Measurements from ENCODE around the gene CSNK1G3.
"Not testable (repeated sequence)": the region's sequence is repeated elsewhere in the genome, so short reads cannot be mapped to it uniquely, and the experiment has no call there.

The CSNK1G3 gene

DNA sequence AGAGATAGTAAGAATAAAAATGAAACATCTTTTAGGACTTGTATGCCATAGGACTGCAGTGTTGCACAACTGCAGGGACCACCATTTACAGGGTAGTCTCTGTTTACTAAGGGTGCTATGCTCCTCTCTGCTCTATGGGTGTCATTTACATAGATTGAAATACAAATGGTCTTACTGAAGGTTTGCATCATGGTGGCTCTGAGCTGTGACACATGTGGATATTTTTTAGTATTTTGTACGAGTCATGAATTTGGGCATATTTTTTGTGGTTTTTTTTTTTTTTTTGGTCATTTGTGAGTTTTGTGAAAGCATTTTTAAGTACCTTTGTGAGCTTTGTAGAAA is 47.4 kb downstream of the CSNK1G3 start:
- DNase-seq (ENCODE audit: low spot score) = no peak

DNA sequence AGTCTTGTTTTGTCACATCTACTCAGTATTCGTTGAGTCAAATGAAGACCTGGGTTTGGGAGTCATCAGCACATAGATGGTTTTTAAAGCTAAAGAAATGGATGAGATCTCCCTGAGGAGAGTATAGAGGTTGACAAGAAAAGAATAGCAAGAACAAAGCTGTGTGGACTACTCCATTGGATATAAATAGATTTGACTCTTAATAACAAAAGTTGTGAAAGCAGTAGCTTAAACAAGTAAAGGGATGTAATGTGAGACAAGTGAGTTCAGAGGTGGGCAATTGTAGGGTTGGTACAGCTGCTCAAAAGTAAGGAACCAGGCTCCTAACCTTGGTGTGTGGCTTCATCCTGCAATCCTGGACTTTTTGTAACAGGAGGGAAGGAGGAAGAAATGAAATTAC is 49.3 kb downstream of the CSNK1G3 start:
- no peak for DNase-seq (ENCODE audit: low spot score)

DNA sequence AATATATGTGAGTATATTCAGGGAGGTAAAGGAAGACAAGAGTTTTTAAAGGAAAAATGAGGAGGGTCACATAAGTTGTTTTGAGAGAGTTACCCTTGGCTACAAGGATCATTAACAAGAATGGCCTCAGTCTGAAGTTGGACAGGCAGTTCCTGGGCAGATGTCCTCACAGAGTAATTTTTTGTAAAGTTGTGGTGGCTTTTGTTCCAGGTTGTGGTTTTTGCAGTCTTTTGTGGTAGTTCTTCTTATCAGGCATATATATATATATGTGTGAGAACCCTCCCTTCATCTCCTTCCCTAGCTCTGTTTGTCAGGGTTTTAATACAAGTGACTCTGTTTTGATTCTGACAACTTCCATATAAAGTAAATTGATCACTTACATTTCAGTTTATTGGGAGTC is 60.0 kb downstream of the CSNK1G3 start:
- no peak for DNase-seq (ENCODE audit: low spot score)

DNA sequence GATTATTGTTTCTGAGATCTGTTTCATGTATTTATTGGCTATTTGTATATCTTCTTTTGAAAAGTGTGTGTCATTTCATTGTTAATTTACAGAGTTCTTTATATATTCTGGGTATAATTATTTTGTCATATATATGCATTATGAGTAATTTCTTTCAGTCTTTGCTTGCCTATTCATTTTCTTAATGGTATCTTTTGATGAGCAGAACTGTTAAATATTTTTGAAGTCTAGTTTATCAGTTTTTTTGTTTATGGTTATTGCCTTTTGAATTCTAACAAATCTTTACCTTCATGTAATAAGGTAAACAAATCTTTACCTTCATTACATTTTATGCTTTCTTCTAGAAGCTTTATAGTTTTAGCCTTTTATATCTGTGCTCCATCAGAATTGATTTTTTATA is 66.4 kb downstream of the CSNK1G3 start:
- DNase-seq (ENCODE audit: low spot score) = no peak

DNA sequence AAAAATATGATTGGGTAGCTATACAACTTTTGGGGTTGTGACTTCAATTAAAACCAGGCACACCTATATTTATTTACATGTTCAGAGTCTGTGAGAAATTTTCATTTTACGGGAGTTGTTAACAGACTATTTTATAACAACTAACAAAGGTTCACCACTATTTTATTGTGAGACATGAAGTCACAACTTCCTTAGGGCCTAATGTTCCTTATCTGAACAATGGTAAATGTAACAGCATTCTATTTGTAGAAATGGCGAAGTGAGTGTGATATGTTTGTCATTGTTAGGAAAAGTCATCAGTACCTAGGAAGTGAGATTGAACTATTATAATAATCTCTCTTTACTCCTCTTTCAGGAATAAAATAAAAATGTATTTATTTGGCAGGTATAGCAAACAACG is 67.4 kb downstream of the CSNK1G3 start:
- no peak for DNase-seq (ENCODE audit: low spot score)

DNA sequence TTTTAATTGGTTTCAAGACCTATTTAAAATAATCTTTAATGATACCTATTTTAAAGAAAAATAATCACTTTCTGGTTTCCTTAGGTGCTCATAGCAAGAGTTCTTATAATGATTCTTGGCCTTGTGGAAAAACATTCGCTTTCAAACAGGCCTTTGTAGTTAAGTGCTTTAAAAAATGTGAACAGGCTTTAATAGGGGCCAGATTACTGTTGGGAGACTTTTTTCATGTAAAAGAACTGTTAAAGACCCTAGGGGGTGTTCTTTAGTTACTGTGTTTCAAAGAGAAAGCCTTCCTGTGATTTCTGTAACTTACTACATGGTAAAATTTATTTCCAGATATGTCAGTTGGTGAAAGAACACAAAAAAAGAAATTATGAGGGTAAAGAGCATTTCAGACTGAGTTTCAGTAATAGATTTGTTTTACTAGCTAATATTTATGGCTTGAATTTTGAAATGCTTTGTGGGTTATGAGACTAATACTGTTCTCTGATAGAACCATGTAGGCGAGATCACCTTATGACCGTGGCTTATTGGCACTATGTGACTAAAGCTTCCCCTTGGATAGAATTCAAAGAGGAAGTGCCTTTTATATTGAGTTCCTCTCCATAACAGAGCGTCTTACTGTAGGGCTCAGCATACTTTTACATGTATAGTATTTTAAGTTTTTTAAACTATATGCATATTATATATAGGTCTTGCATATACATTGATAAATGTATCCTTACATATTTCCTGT is 70.7 kb downstream of the CSNK1G3 start:
- DNase-seq (ENCODE audit: low spot score) = no peak

DNA sequence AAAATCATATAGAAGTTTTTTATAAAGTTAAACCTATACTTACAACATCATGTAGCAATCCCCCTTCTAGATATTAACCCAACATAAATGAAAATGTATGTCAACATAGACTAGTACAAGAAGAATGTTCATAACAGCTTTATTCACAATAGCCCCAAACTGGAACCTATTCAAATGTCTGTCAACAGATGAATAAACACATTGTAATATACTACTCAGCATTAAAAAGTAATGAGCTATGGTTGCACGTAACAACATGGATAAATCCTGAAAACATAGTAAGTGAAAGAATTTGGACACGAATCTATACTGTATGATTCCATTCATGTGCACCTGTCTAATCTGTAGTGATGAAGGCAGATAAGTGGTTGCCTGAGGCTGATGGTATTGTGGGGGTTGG is 73.9 kb downstream of the CSNK1G3 start:
- no peak for DNase-seq (ENCODE audit: low spot score)

DNA sequence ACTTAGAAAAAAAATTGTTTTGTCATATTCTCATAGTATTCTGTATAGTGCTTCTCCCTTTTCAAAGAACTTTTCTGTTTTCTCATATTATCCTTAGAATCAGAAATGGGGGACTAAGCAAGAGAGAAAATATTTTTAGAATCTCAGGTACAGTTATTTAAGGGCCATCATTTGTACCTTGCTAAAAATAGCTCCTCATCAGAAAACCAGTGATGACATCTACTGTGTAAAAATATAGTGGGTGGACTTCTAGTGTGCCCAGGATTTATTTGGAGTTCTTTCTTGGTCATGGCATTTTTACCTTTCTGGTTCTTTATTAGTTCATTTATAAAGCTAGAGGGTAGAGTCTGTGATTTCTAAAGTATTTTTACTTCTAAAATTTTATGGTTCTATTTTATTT is 82.5 kb downstream of the CSNK1G3 start:
- DNase-seq (ENCODE audit: low spot score) = no peak

DNA sequence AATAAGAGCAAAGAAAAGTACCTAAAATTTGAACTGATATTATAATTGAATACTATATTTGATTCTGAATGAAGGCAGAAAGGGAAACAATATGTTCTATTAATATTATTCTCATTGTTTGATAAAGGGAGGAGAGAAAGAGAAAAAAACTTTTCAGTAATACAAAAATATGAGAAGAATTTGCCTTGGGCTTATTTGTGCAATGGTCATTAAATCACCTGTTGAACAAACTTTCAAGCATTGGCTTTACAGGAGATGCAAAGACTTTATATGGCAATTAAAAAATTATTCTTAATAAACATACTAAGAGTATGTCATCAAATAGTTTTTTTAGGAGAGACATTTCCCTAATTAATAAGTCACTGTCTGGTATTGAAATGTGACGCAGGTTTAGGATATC is 85.0 kb downstream of the CSNK1G3 start:
- no peak for DNase-seq (ENCODE audit: low spot score)

DNA sequence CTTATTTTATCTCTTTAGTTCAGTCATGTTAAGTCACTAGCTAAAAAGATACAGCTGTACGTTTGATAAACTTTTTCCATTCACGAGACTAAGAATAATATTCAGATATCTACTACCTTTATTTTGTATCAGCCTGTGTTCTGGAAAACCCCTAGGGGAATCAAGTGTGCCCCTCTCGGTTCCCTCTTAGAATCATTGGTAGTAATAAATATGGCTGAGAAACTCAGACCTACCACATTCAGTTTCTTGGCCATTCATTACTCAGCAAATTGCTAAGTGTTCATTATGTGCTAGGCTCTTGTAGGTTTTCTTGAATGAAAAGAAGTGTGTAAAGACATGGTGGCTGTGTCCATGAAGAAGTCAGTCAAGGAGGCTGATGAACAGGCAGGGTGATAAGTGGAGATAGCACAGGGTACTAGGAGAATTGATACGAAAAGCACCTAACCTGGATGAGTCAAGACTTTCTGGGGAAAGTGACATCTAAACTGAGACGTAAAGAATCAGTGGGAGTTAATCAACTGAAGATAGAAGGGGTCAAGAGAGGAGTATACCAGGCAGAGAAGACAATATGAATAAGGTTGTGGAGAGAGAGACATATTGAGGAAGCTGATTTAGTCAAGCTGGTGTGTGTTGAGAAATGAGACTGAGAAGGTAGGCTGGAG is 86.2 kb downstream of the CSNK1G3 start:
- no peak for DNase-seq (ENCODE audit: low spot score)

DNA sequence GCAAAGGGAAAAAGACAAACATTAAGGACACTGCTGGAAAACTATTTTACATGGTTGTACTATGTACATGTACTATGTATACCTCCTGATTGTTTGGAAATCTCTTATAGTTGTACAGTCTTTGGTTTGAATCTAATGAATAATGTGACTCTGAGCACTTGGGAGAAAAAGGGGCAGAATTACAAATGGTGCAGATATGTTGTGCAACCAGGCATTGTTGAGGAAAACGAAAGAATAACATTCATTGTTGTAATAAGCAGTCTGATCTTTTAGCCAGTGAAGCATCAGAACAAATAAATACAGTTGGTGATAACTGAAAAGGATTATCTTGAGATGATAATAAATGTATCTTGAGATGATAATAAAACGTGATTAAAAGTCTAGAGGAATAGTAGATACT is 87.2 kb downstream of the CSNK1G3 start:
- DNase-seq (ENCODE audit: low spot score) = no peak

DNA sequence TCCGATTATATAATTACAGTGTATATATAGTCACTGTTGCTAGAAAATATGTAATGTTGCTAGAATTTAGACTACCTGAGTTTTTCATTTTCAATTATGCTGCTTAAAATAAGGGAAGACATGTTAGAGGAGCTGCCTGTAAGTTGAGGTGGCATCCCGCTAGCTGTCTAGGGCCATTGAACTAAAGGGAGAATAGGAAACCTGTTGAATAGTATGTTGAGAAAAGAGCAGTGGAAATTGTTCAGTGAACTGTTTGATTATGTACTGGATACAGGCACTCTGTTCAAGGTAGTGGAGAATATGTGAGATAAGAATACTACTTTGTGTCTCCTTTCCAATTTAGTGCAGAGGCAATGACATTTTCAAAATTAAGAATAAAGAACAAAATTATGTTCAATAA is 89.6 kb downstream of the CSNK1G3 start:
- no peak for DNase-seq (ENCODE audit: low spot score)

DNA sequence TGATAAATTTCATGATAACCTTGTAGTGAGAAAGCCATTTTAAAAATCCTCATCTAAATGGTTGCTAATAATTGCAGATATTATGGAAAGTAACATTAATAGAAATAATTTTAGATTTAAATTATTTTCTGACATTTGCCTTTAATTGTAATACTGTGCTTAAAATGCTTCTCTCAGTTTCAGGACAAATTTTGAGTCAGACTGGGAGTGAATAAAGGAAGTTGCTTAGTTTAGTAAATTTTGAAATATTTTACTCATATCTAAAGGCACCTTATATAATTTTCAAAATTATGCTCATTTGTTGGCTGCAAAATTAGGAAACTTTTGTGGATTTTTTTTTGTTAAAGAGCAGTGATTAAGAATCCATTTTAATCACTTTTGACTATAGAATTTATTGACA is 93.8 kb downstream of the CSNK1G3 start:
- no peak for DNase-seq (ENCODE audit: low spot score)

DNA sequence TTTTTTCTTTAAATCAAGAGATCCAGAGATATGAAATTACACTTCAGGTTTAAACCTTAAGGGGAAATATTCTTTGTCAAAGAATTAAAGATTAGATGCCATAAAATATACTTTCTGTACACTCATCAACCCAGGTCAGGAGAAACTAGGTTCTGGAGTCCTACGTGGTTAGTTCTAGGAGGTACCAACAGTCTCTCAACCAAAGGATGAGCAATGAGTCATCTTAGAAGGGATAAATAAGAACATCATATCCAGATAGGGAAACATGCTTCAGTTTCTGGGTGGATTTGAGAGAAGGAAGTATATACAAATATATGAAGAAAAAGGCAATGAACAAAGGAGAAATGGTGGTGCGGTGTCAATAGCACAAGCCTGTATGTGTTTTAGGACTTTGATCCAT is 98.2 kb downstream of the CSNK1G3 start:
- DNase-seq (ENCODE audit: low spot score) = no peak

DNA sequence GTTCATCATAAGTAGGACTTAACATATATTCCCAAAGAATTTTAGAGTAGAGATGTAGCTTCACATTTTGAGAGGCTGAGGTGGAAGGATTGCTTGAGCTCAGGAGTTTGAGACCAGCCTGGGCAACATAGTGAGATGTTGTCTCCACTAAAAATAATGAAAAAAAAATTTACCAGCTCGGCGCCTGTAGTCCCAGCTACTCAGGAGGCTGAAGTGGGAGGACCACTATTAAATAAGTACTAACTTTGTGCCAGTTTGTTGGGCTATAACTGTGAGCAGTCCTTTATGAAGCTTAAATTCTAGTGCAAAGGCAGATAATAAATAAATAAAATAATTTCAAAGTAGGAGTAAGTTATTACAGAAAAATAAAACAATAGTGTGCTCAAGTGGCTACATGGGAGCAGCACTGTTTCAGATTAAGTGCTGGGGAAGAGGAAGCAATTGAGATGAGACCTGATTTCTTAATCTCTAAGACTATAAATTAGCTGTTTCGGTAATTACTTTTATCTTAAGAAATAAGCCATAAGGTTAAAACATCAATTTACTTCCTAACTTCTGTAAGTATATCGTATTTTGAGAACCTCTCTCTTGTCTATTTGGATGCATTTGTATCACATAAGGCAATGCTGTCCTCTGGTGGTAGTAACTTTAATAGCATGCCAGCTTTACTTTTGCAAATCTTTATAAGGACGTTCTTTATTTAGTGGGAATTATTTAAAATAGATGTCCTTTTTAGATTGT is 98.9 kb downstream of the CSNK1G3 start:
- DNase-seq (ENCODE audit: low spot score) = peak; percentile 58

DNA sequence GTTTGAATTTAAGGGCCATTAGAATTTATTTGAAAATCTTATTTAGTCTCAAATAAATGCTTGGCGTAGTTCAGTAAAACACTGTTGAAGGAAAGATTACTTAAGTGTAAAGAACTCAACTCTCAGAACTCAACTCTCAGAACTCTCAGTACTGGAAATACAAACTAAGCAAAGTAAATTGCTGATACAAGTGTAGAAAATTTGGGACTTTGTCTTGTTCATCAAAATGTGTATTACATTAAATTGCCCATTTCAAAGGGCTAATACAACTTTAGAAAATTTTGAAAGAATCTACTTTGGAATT is 99.4 kb downstream of the CSNK1G3 start:
- DNase-seq (ENCODE audit: low spot score) = no peak

DNA sequence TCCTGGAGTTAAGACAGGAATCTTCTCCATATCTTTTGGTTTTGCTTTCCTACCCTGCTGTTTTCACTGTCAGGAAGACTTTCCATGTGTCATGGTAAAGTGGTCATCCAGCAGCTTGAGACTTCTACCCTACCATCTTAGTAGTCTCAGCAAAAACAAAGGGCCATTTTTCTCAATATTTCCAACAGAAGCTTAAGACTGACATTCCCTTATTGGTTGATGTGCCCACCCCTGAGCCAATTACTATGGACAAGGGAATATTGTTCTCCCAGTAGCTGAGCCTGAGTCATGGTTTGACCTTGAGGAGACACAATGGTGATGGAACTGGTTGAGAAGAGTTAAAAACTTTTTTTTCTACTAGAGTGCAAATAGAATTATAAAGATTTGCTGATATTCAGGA is 105.6 kb downstream of the CSNK1G3 start:
- DNase-seq (ENCODE audit: low spot score) = no peak

DNA sequence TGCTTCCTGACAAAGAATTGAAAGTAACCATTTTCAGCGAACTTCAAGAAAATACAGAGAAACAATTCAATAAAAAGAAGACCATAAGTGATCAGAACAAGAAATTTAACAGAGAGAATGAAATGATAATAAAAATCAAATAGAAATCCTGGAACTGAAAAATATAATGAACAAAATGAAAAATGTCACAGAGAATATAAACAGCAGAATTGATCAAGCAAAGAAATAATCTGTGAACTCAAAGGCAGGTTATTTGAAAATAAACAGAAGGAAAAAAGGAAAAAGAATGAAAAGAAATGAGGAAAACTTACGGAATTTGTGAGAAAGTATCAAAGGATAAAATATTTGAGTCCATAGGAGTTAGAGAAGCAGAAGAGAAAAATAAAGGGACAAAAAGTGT is 114.1 kb downstream of the CSNK1G3 start:
- DNase-seq (ENCODE audit: low spot score) = no peak

DNA sequence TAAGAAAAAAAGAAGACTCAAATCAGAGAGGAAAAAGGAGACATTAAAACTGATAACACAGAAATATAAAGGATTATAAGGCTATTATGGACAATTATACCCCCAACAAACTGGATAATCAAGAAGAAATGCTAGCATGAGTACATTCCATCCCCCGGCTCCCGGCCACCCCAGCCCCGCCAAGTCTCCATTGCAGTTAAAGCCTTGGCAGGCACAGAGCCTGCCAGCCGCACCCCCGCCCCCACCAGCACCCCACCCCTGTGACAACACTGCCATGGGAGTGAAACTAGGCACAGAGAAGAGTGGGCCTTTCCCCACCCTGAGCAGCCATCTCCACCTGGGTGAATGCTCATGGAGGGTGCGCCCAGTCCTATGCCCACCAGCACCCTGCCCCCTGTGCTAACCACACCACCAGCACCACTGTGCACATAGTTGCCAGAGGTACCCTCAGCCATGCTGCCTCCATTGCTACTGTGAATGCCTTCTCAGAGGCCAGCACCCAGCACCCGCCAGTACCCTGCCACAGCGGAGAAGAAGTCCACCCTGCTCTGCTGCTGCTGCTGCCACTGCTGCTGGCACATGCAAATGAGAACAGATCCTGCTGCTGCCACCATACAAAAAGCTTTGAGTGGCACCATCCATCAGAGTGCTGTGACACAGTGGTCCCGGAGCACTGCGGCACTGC is 117.0 kb downstream of the CSNK1G3 start:
- no peak for DNase-seq (ENCODE audit: low spot score)

DNA sequence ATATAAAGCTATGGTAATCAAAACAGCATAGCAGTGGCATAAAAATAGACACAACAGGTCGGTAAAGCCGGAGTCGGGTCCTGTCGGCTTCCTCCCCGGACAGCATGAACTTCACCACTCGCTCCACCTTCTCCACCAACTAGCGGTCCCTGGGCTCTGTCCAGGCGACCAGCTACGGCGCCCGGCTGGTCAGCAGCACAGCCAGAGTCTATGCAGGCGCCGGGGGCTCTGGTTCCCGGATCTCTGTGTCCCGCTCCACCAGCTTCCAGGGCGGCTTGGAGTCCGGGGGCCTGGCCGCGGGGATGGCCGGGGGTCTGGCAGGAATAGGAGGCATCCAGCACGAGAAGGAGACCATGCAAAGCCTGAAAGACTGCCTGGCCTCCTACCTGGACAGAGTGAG is 124.0 kb downstream of the CSNK1G3 start:
- no peak for DNase-seq (ENCODE audit: low spot score)

DNA sequence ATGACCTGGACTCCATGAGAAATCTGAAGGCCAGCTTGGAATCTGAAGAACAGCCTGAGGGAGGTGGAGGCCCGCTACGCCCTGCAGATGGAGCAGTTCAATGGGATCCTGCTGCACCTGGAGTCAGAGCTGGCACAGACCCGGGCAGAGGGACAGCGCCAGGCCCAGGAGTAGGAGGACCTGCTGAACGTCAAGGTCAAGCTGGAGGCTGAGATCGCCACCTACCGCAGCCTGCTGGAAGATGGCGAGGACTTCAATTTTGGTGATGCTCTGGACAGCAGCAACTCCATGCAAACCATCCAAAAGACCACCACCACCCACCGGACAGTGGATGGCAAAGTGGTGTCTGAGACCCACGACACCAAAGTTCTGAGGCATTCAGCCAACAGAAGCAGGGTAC is 125.1 kb downstream of the CSNK1G3 start:
- not testable (repeated sequence) for DNase-seq (ENCODE audit: low spot score)

DNA sequence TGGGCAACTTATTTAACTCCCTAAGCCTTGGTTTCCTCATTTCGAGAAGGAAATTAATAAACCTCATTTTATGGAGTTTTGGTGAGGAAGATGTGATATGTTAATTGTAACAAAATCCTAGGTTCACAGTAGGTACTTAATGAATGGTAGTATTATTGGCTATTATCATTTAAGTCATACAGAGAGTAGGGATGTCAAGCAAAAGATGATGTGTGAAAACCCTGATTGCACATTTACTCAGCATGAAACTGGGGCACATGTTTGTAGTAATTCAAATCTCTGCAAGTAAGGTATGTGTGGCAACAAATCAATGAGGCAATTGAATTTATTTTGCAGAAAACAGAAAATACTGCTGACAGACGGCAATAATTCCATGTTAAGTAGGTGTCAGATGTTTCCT is 127.3 kb downstream of the CSNK1G3 start:
- DNase-seq (ENCODE audit: low spot score) = no peak

DNA sequence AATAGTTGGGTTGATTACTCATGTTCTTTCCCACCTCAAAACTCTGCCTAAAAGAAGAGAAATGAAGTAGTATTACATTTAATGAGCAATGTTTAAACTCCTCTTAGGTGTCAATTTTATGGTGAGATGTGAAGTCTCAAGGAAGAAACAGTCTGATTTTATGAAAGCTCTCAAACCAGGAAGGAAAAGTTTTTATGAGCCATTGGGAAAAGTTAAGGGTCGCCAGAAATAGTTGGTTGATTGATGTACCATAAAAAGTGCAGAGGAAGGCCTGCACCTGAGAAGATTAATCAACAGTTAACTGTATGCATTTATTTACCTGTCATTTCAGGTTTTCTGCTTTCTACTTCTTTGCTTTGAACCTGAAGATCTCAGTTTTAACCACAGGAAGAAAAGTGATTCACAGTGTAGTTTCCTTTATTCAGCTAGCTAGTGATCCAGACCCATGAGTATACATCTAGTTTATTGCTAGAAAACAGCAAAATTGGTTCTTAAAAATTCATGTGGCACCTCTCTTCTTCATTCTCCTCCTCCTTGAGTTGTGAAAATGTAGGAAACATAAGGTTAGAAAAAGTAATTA is 133.1 kb downstream of the CSNK1G3 start:
- no peak for DNase-seq (ENCODE audit: low spot score)
